Peyer's patch (tissue), 4 donors: ENCODE data around the gene SLIT2.

Experiments used
- POLR2A ChIP-seq, 2 donors: fragments of 450-650 bp; IDR thresholded peaks; one replicate each; pipeline ENCODE4 v1.5.1; 2017; ENCODE audit warnings: antibody characterized with exemption in 2 of 2, mild to moderate bottlenecking in 2 of 2, moderate library complexity in 2 of 2
- TF ChIP-seq, protein P1 (sequence below), 6 experiments: fragments of 450-650 bp in 4 of 6; fragments of 200-600 bp in 2 of 6; sonication (generic) in 1 of 6; IDR thresholded peaks; one replicate each; pipeline ENCODE4 v1.5.1; 2017 to 2019; ENCODE audit warnings: antibody characterized with exemption in 6 of 6, mild to moderate bottlenecking in 3 of 6, moderate library complexity in 1 of 6

DNA sequence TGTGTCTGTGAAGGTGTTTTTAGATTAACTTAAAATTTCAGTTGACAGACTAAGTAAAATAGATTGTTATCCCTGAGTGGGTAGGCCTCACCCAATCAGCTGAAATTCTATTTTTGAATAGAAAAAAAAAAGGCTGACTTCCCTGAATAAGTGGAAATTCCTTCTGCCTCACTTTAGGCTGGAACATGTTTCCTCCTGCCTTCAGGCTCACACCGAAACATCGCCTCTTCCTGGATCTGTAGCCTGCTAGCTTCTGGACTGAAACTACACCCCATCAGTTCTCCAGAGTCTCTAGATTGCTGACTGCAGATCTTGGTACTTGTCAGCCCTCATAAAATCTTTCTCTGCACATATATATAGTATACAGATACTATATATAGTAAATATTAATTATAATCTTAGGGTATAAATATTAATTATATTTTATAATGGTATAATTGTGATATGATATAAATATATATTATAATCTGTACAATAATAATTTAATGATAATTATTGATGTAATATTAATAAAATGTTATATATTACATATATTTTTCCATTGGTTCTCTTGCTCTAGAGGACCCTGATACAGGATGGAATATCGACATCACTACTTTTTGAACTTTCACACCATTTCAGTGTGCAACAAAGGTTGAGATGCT lies 13.7 kb upstream of the SLIT2 start:
- TF ChIP-seq, protein P1, sequence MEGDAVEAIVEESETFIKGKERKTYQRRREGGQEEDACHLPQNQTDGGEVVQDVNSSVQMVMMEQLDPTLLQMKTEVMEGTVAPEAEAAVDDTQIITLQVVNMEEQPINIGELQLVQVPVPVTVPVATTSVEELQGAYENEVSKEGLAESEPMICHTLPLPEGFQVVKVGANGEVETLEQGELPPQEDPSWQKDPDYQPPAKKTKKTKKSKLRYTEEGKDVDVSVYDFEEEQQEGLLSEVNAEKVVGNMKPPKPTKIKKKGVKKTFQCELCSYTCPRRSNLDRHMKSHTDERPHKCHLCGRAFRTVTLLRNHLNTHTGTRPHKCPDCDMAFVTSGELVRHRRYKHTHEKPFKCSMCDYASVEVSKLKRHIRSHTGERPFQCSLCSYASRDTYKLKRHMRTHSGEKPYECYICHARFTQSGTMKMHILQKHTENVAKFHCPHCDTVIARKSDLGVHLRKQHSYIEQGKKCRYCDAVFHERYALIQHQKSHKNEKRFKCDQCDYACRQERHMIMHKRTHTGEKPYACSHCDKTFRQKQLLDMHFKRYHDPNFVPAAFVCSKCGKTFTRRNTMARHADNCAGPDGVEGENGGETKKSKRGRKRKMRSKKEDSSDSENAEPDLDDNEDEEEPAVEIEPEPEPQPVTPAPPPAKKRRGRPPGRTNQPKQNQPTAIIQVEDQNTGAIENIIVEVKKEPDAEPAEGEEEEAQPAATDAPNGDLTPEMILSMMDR (IDR thresholded peaks at IDR 0.05): no peak
- no peak for TF ChIP-seq POLR2A (IDR thresholded peaks at IDR 0.05)
